Breast epithelium (tissue), 4 donors: ENCODE data around the gene CCDC91. TPM values are rescaled to one million over a fixed set of nuclear protein-coding genes. Genes with fewer than 3 reads are reported as not detected.

Experiments
- DNase-seq, 2 donors: peaks; one replicate each; pipeline ENCODE4 v3.0.0-alpha.2; 2019; ENCODE audit warnings: low spot score in 2 of 2
- H3K27ac ChIP-seq, 2 donors: fragments of 200-600 bp; sonication (generic) in 1 of 2; one replicate each; pipeline ENCODE4 v1.5.1; 2016 to 2019; ENCODE audit warnings: mild to moderate bottlenecking in 1 of 2
- H3K27me3 ChIP-seq, 2 donors: fragments of 200-600 bp; sonication (generic) in 1 of 2; one replicate each; pipeline versions ENCODE4 v1.5.1 to v1.6.0; 2017 to 2019; ENCODE audit warnings: control low read depth in 1 of 2, mild to moderate bottlenecking in 1 of 2
- H3K36me3 ChIP-seq: fragments of 200-600 bp; one replicate; pipeline ENCODE4 v1.5.1; 2019
- H3K4me1 ChIP-seq, 2 donors: fragments of 200-600 bp; sonication (generic); one replicate each; pipeline ENCODE4 v1.5.1; 2016 to 2019; ENCODE audit warnings: control low read depth in 1 of 2
- H3K4me3 ChIP-seq, 3 donors: fragments of 200-600 bp; sonication (generic); 1 replicate in 2 of 3; 2 replicates in 1 of 3; pipeline ENCODE4 v1.5.1; 2016 to 2019; ENCODE audit warnings: mild to moderate bottlenecking in 3 of 3, moderate library complexity in 2 of 3
- H3K9me3 ChIP-seq, 2 donors: fragments of 200-600 bp; sonication (generic) in 1 of 2; one replicate each; pipeline ENCODE4 v1.5.1; 2016 to 2019; ENCODE audit warnings: control low read depth in 1 of 2
- POLR2A ChIP-seq: fragments of 450-650 bp; IDR thresholded peaks from one replicate; pipeline ENCODE4 v1.6.1; 2016; ENCODE audit warnings: antibody characterized with exemption, mild to moderate bottlenecking, moderate library complexity
- POLR2AphosphoS5 ChIP-seq, 3 donors: sonication (generic); formaldehyde crosslinking; IDR thresholded peaks; one replicate each; pipeline ENCODE4 v1.6.1; 2017; ENCODE audit warnings: antibody characterized with exemption in 3 of 3
- intact Hi-C: fragments of 100-400 bp; cut with DNase I; formaldehyde crosslinking; loops from one replicate; pipeline ENCODE4 v1.15.1; 2023; ENCODE audit warnings: low total_unique reads
- total RNA-seq, 3 donors: library from RNA; depleted of rRNA; stranded (reverse); fragments of >200 nt; gene quantifications; one replicate each; pipeline ENCODE4 v1.1.0, GENCODE V29; 2016
- TF ChIP-seq, protein P1 (sequence below), 3 donors: fragments of 450-650 bp; IDR thresholded peaks; one replicate each; pipeline ENCODE4 v1.5.1; 2016 to 2017; ENCODE audit warnings: antibody characterized with exemption in 3 of 3, mild to moderate bottlenecking in 3 of 3, moderate library complexity in 3 of 3

Gene CCDC91
- total RNA-seq, 3 donors from 2014 or later = 45.9 to 68.9 (median 48.8) TPM

DNA sequence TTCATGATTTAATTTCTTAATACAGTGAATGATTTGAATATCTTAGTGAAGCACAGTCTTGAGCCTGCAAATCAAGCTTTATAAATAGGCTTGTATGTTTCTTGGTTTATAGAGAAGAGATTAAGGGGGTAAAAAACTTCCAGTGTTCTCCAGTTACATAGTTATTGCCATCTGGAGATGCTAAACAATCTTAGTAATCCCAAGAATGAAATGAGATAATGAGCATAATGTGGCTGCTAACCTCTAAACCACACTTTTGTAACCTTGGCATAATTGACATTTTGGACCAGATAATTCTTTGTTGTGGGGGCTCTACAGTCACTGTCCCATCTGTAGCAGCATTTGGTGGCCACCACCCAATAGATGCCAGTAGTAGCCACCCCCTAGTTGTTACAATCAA lies 316.8 kb downstream of the CCDC91 start:
- TF ChIP-seq POLR2AphosphoS5 (IDR thresholded peaks at IDR 0.05) = no peak
- TF ChIP-seq, protein P1, sequence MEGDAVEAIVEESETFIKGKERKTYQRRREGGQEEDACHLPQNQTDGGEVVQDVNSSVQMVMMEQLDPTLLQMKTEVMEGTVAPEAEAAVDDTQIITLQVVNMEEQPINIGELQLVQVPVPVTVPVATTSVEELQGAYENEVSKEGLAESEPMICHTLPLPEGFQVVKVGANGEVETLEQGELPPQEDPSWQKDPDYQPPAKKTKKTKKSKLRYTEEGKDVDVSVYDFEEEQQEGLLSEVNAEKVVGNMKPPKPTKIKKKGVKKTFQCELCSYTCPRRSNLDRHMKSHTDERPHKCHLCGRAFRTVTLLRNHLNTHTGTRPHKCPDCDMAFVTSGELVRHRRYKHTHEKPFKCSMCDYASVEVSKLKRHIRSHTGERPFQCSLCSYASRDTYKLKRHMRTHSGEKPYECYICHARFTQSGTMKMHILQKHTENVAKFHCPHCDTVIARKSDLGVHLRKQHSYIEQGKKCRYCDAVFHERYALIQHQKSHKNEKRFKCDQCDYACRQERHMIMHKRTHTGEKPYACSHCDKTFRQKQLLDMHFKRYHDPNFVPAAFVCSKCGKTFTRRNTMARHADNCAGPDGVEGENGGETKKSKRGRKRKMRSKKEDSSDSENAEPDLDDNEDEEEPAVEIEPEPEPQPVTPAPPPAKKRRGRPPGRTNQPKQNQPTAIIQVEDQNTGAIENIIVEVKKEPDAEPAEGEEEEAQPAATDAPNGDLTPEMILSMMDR (IDR thresholded peaks at IDR 0.05) = no peak
- no peak for TF ChIP-seq POLR2A
- DNase-seq = no peak
- Histone ChIP-seq H3K27me3 (no peaks in the 10 kb centered on the region), H3K36me3 (no peaks in the 10 kb centered on the region), H3K4me1 (no peaks in the 10 kb centered on the region), H3K4me3 (no peak overlapping the region), H3K9me3 (no peaks in the 10 kb centered on the region), H3K27ac (no peak overlapping the region)
- intact Hi-C loops = loop anchor here (5.0 kb wide), 1 partner anchor 585 kb away; no protein-coding TSS in a partner anchor

DNA sequence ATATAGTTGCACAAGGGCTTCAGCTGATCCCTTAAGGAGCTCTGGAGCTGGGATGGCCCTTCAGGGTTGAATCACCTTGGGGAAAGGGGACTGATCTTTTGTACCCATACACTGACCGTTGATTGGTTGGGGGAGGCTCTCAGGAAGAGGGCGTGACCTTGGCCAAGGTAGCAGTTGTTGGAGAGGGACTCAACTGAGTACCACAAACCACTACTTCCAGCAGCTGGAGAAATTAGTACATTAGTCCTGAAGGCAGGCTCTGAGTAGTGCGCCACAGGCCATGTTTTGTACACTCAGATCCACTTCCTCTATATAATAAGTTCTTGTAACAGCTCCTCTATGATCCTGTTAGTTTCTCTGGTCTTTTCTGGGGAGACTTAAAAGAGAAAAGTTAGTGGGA lies 317.6 kb downstream of the CCDC91 start:
- H3K27me3 ChIP-seq = no peaks in the 10 kb centered on the region
- no peaks in the 10 kb centered on the region for H3K9me3 ChIP-seq
- H3K27ac ChIP-seq = no peak overlapping the region
- intact Hi-C loops = loop anchor here (5.0 kb wide), 1 partner anchor 586 kb away; no protein-coding TSS in a partner anchor
- H3K4me1 ChIP-seq = no peaks in the 10 kb centered on the region
- TF ChIP-seq, protein P1 (IDR thresholded peaks at IDR 0.05) = no peak
- TF ChIP-seq POLR2A = no peak
- no peak for TF ChIP-seq POLR2AphosphoS5 (IDR thresholded peaks at IDR 0.05)
- DNase-seq = no peak
- H3K4me3 ChIP-seq = no peak overlapping the region
- no peaks in the 10 kb centered on the region for H3K36me3 ChIP-seq

DNA sequence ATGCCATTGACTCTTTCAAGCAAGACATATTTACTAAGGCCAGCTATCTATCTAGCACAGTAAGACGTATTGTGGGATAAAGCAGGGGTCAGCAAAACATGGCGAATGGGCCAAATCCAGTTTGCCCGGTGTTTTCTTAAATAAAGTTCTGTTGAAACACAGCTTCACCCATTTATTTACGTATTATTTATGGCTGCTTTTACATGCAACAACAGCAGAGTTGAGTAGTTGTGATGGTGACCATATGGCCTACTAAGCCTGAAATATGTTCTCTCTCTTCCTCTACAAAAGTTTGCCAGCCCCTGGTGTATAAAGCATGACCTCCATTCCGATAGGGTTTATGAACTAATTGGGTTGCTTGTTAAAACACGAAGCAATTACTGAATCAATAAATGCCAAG lies 322.1 kb downstream of the CCDC91 start:
- Histone ChIP-seq H3K27ac (no peak overlapping the region), H3K4me3 (no peak overlapping the region), H3K9me3 (no peaks in the 10 kb centered on the region), H3K27me3 (no peaks in the 10 kb centered on the region), H3K36me3 (no peaks in the 10 kb centered on the region), H3K4me1 (no peaks in the 10 kb centered on the region)
- no peak for DNase-seq
- TF ChIP-seq, protein P1 (IDR thresholded peaks at IDR 0.05) = no peak
- intact Hi-C loops = no loop called here

- DNase-seq = no peak
- TF ChIP-seq POLR2A (no peak), POLR2AphosphoS5 (IDR thresholded peaks at IDR 0.05) (no peak)
- TF ChIP-seq, protein P1 (IDR thresholded peaks at IDR 0.05) = no peak
- intact Hi-C loops = no loop called here
- Histone ChIP-seq H3K4me1 (no peaks in the 10 kb centered on the region), H3K36me3 (no peaks in the 10 kb centered on the region), H3K9me3 (no peaks in the 10 kb centered on the region), H3K27ac (no peak overlapping the region), H3K4me3 (no peak overlapping the region), H3K27me3 (no peaks in the 10 kb centered on the region)
Measured at GRCh38 chr12:28512876-28513275, 322.6 kb downstream of the CCDC91 start.

DNA sequence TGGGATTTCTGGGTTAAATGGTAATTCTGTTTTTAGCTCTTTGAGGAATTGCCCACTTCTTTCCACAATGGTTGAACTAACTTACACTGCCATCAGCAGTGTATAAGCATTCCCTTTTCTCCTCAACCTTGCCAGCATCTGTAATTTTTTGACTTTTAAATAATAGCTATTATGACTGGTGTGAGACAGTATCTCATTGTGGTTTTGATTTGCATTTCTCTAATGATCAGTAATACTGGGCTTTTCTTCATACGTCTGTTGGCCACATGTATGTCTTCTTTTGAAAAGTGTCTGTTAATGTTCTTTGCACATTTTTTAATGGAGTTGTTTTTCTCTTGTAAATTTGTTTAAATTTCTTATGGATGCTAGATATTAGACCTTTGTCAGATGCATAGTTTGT lies 323.7 kb downstream of the CCDC91 start:
- Histone ChIP-seq H3K4me3 (no peak overlapping the region), H3K4me1 (no peaks in the 10 kb centered on the region), H3K9me3 (no peaks in the 10 kb centered on the region), H3K36me3 (no peaks in the 10 kb centered on the region), H3K27ac (no peak overlapping the region), H3K27me3 (no peaks in the 10 kb centered on the region)
- no peak for TF ChIP-seq POLR2A
- no peak for TF ChIP-seq POLR2AphosphoS5 (IDR thresholded peaks at IDR 0.05)
- TF ChIP-seq, protein P1 (IDR thresholded peaks at IDR 0.05) = no peak
- DNase-seq = no peak
- intact Hi-C loops = no loop called here
